Measurements from ENCODE around the gene GNAS.
A peak's percentile ranks its signal among the peaks of the same experiment; 100 is the strongest.
"Not testable (repeated sequence)": the region's sequence is repeated elsewhere in the genome, so short reads cannot be mapped to it uniquely, and the experiment has no call there.

Gene GNAS

GRCh38 chr20:58828804-58829203 lies 23.7 kb upstream of the GNAS start:
- DNase-seq (ENCODE audit: low read depth): not testable (repeated sequence)

GRCh38 chr20:58829531-58829941 lies 23.0 kb upstream of the GNAS start:
- no peak for DNase-seq (ENCODE audit: low read depth)

DNA sequence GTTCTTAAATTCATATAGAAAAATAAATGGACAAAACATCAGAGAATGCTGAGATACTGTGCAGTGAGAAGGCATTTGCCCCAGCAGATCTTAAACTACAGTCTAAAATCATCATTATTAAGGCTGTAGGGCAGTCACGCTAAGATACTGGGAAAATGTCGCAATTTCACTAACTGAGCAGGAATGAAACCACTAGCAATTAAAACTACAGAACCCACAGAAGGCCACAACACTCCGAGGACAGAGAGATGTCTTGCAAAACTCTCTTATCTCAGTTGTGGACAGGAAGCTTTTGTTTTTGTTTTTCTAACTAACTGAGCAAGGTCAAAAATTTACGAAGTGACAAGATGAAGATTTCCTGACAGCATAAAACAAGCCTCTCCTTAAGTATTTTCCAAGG lies 20.1 kb upstream of the GNAS start:
- no peak for DNase-seq (ENCODE audit: low read depth)

DNA sequence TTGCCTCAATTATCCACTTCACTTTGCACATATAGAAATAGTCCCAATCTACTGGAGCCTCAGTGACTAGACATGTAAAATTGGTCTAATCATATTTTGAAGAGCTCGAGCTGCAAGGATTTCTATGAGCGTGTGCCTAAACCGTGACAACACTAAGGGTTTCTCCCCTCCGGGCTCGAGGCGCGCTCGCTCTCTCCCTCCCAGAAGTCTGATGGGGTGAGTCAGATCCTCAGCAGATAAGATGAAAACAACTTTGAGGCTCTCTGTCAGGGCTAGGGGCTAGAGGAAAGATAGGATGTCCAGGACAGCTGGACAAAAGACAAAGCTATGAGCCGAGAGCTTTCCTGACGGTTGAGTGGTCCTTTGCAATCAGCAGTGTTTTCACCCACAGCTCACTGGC lies 18.6 kb upstream of the GNAS start:
- DNase-seq (ENCODE audit: low read depth): peak; percentile 24

- DNase-seq (ENCODE audit: low read depth): no peak
Measured at GRCh38 chr20:58835231-58835630, 17.3 kb upstream of the GNAS start.

DNA sequence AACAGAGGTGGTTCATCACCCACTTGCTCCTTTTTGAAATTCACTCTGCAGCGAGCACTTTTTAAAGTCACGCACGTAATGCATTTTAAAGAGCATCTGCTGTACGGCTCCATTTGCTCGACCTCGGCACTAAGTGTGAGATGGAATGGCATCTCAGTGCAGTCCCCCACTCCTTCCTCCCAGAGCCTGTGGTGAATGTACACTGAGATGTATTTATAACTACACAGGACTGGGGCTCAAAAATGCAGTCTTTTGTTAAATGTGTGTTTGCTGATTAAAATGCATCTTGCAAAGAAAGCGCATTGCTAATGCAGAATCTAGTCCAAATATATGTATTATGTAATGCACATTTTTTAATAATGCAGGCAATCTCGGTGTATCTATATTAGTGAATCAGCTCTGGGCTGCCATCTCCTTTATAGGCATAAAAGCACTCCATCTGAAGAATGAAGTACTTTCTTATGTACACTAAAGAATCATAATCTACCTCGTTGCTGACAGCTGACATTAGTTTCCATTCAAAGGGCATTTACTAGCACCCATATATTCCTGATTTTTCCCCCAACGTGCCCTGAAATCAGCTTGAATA lies 15.8 kb upstream of the GNAS start:
- no peak for DNase-seq (ENCODE audit: low read depth)

DNA sequence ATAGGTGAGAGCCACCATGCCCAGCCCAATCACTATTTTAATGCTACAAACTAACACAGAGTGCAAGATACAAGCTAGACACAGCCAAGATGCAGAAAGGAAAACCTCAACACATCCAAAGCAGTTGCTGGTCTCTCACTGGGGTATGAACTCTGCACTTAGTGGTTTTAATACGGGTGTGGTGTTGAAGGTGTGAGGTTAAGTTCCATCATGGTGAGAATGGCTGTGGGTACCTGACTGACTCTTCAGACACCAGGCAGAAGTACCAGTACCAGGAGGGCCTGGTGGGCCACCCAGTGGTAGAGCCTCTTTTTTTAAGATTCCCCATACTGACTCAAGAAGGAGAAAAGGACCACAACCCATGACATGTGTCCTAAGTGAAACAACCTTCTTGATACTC lies 14.8 kb upstream of the GNAS start:
- no peak for DNase-seq (ENCODE audit: low read depth)

DNA sequence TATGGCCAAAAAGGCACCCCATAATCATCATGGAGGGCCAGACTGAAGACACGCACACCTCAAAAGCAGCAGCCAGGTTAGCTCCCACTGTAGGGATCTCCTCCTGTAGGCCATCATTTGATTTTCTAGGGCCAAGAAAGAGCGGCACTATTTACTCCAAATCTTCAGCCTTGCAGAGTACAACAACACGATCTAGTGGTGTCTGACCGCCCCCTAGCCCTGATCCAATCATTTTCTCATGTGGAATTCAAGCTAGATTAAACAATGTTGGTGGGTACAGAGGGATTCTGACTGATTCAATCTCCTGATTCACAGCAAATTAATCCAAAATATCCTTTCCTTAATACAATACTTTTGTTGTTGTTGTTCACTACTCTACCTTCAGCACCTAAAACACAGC lies 14.3 kb upstream of the GNAS start:
- DNase-seq (ENCODE audit: low read depth): no peak

DNA sequence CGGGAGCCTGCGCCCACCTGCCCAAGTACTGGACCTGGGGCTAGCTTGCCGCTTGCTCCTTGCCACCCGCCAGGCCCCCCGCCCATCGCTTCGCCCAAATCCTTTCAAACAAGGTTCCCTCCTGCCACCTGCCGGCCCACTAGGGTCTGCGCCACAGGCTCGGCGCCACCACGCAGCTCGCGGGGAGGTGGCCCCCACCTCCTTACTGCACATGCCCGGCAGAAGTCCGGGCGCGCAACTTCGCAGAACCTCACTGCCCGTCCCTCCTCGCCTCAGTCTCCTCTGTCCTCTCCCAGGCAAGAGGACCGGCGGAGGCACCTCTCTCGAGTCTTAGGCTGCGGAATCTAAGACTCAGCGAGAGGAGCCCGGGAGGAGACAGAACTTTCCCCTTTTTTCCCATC lies 13.0 kb upstream of the GNAS start:
- peak; percentile 56 for DNase-seq (ENCODE audit: low read depth)

DNA sequence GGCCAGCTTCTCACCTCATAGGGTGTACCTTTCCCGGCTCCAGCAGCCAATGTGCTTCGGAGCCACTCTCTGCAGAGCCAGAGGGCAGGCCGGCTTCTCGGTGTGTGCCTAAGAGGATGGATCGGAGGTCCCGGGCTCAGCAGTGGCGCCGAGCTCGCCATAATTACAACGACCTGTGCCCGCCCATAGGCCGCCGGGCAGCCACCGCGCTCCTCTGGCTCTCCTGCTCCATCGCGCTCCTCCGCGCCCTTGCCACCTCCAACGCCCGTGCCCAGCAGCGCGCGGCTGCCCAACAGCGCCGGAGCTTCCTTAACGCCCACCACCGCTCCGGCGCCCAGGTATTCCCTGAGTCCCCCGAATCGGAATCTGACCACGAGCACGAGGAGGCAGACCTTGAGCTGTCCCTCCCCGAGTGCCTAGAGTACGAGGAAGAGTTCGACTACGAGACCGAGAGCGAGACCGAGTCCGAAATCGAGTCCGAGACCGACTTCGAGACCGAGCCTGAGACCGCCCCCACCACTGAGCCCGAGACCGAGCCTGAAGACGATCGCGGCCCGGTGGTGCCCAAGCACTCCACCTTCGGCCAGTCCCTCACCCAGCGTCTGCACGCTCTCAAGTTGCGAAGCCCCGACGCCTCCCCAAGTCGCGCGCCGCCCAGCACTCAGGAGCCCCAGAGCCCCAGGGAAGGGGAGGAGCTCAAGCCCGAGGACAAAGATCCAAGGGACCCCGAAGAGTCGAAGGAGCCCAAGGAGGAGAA lies 12.3 kb upstream of the GNAS start:
- DNase-seq (ENCODE audit: low read depth): no peak

DNA sequence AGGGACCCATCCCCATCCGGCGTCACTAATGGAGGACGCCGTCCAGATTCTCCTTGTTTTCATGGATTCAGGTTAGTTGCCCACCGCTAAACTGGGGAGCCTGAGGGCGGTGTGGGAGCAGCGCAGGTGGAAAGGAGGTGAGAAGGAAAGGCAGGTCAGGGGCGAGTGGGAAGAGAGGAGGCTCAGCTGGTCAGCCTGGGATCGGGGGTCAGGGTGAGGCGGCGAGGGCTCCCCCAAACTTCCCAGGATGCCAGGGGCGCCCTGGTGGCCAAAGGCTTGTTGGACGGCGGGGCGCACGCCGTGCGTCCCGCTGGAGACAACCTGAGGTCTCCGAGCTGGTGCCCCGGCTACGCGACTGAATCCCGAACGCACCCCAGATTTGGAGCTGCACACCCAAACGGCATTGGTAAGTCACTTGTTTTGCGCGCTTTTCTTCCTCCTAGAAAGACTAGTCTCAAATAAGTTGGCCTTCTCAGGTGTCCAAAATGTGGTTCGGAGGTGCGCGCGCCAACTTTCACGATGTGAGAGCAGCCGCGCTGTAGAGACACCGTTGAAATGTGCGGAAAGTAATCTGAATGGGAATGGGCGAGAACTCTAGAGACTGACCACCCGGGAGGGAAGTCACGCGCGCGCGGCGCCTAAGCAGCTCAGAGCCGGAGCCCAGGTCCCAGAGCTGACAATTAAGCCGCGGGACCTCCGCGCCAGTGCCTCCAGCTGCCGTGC lies 11.5 kb upstream of the GNAS start:
- DNase-seq (ENCODE audit: low read depth): no peak

DNA sequence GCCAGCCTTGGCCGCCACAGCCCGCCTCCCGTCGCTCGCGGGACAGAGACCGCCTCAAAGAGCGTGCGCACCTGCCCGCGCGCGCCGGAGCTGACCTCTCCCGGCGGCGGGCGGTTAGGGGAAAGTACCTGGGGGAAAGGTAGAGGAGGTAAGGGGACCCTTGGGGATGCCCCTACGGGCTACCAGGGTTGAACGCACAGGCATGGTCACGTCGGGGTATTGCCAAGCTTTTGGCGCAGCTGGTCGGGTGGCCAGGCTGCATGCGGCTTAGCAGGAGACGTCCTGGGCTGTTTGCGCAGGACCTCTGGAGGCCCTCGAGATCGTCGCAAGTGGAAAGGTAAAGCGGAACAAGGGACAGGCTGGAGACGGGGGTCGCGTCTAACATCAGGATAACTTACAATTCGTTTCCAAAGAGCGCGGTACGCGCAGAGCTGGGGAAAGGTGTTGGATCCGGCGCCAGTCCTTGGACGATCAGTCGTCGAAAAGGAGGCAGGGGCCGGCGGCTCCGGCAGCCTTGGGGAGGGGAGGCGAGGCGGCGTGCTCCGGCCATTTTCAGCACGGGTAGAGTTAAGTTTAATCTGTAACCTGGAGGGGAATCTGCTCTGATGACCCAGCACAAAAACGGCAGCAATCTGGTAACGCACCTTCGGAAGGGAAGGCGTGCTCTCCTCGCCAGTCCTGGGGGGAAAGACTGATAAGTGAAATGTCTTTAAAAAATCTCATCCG lies 10.8 kb upstream of the GNAS start:
- no peak for DNase-seq (ENCODE audit: low read depth)

- no peak for DNase-seq (ENCODE audit: low read depth)
Measured at GRCh38 chr20:58842276-58842675, 10.2 kb upstream of the GNAS start.

DNA sequence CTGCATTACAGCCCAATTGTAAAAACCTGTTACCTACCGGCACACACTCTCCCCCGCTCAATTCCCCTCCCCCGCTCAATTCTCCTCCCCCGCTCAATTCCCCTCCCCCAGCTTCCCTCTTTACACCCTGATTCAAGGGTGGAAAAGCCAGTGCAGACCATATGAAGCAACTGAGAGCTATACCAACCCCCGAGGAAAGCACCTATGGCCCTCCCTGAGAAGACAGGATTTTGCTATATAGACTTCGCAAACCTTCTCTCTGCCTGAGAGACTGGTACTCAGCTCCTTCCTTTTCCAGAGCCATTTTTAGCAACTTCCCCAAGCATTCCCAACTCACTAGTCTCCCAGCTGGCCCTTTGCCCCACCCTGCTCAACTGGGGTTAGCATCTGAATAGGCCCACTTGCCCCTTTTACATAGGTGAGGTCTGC lies 9.4 kb upstream of the GNAS start:
- no peak for DNase-seq (ENCODE audit: low read depth)

- DNase-seq (ENCODE audit: low read depth): no peak
Measured at GRCh38 chr20:58845706-58846105, 6.8 kb upstream of the GNAS start.

- DNase-seq (ENCODE audit: low read depth): no peak
Measured at GRCh38 chr20:58847463-58847862, 5.1 kb upstream of the GNAS start.

DNA sequence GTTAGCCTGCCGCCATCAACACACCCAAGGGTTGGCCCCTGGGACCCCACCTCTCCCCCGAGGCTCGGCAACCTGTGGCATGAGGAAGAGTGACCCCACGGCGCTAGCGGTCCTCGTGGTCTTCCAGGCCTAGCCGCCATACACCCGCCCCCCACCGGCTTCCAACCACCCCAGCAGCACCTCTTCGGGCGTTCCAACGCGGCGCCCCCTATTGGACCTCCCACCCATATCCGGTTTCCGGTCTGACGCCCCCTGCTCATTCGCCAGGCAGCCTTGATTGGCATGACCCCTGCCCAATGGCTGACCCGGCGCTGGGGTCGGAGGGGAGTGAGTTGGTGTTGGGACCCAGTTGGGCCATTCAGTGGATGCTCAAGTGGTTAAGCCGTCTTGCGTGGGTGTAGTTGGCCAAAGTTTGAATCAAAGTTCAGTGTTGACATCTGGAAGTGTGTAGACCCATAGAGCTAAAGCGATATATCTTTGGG lies 1.8 kb upstream of the GNAS start, which contains the start of gene GNAS-AS1:
Gene GNAS-AS1 (minus strand): TSS at position 210 of the 482 bp plus-strand sequence.
- DNase-seq (ENCODE audit: low read depth): peak; percentile 88

- DNase-seq (ENCODE audit: low read depth): no peak
Measured at GRCh38 chr20:58851221-58851968, 1.1 kb upstream of the GNAS start.

GRCh38 chr20:58851969-58852458 lies 502 bp upstream of the GNAS start:
- DNase-seq (ENCODE audit: low read depth): no peak

GRCh38 chr20:58853466-58853865 lies 950 bp downstream of the GNAS start:
- DNase-seq (ENCODE audit: low read depth): no peak

DNA sequence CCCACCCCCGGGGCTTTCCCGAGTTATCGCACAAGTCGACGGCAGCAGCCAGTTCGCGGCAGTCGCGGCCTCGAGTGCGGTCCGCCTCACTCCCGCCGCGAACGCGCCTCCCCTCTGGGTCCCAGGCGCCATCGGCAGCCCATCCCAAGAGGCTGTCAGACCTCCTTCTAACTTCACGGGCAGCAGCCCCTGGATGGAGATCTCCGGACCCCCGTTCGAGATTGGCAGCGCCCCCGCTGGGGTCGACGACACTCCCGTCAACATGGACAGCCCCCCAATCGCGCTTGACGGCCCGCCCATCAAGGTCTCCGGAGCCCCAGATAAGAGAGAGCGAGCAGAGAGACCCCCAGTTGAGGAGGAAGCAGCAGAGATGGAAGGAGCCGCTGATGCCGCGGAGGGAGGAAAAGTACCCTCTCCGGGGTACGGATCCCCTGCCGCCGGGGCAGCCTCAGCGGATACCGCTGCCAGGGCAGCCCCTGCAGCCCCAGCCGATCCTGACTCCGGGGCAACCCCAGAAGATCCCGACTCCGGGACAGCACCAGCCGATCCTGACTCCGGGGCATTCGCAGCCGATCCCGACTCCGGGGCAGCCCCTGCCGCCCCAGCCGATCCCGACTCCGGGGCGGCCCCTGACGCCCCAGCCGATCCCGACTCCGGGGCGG lies 1.6 kb downstream of the GNAS start:
- no peak for DNase-seq (ENCODE audit: low read depth)

Measured in ELR (cell line).